ENCODE data around the gene TJP2.

The TJP2 gene

DNA sequence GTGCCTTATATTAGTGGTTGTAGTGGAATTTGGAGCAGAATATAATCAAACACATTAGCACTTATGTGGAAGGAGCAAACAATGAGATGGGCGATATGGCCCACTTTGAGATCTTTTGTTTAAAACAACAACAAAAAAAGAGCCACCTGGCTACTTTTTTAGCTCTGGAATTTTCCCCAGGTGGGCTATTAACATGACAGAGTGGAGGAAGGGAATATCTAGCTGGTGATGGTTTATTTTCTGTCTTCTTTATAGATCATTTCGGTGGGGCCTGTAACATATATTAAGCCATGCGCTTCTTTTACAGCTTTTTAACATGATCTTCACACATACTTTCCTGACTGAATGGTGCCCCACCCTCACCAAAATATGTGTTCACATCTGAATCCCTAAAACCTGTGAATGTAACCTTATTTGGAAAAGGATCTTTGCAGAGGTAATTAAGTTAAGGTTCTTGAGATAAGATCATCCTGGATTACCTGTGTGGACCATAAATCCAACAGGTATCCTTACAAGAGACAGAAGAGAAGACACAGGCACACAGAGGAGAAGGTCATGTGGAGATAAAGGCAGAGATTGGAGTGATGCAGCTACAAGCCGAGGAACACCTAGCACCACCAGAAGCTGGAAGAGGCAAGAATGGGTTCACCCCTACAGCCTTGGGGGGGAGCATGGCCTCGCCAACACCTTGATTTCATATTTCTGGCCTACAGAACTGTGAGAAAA is 134.3 kb downstream of the TJP2 start:
- DNase-seq (ENCODE audit: insufficient read length, low spot score) (no peak), FAIRE-seq (no peak)
- TF ChIP-seq, protein P1, sequence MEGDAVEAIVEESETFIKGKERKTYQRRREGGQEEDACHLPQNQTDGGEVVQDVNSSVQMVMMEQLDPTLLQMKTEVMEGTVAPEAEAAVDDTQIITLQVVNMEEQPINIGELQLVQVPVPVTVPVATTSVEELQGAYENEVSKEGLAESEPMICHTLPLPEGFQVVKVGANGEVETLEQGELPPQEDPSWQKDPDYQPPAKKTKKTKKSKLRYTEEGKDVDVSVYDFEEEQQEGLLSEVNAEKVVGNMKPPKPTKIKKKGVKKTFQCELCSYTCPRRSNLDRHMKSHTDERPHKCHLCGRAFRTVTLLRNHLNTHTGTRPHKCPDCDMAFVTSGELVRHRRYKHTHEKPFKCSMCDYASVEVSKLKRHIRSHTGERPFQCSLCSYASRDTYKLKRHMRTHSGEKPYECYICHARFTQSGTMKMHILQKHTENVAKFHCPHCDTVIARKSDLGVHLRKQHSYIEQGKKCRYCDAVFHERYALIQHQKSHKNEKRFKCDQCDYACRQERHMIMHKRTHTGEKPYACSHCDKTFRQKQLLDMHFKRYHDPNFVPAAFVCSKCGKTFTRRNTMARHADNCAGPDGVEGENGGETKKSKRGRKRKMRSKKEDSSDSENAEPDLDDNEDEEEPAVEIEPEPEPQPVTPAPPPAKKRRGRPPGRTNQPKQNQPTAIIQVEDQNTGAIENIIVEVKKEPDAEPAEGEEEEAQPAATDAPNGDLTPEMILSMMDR (IDR thresholded peaks at IDR 0.05; ENCODE audit: insufficient read depth, missing control alignments): no peak

- FAIRE-seq: no peak
- no peak for DNase-seq (ENCODE audit: insufficient read length, low spot score)
- TF ChIP-seq, protein P1 (IDR thresholded peaks at IDR 0.05; ENCODE audit: insufficient read depth, missing control alignments): no peak
These were observed 139.1 kb downstream of the TJP2 start for GRCh38 chr9:69313175-69313574.

- TF ChIP-seq, protein P1 (IDR thresholded peaks at IDR 0.05; ENCODE audit: insufficient read depth, missing control alignments): no peak
- FAIRE-seq (no peak), DNase-seq (ENCODE audit: insufficient read length, low spot score) (no peak)
These were observed 140.5 kb downstream of the TJP2 start for GRCh38 chr9:69314547-69314946.

- FAIRE-seq (no peak), DNase-seq (ENCODE audit: insufficient read length, low spot score) (no peak)
- TF ChIP-seq, protein P1 (IDR thresholded peaks at IDR 0.05; ENCODE audit: insufficient read depth, missing control alignments): no peak
These were observed 143.0 kb downstream of the TJP2 start for GRCh38 chr9:69317081-69317480.

DNA sequence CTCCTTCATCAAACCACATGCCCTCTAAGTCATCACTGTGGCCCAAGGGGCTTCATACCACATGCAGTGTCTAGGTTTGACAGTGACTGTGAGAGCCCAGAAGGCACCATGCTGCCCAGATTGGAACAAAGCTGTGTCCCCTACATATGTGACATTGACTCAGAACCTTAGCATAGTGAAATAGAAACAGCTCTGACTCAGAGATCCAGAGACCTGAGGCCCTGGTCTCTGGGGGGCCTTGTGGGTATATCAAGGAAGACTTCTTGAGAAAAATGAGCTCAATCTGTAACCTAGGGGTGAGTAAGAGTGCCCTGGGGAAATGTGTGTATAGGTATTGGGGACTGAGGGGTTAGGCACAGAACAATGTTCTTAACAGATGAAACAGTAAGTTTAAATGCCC is 143.8 kb downstream of the TJP2 start:
- FAIRE-seq (no peak), DNase-seq (ENCODE audit: insufficient read length, low spot score) (no peak)
- TF ChIP-seq, protein P1 (IDR thresholded peaks at IDR 0.05; ENCODE audit: insufficient read depth, missing control alignments): no peak

- no peak for FAIRE-seq
- TF ChIP-seq, protein P1 (IDR thresholded peaks at IDR 0.05; ENCODE audit: insufficient read depth, missing control alignments): no peak
- no peak for DNase-seq (ENCODE audit: insufficient read length, low spot score)
These were observed 145.4 kb downstream of the TJP2 start for GRCh38 chr9:69319324-69320025.

DNA sequence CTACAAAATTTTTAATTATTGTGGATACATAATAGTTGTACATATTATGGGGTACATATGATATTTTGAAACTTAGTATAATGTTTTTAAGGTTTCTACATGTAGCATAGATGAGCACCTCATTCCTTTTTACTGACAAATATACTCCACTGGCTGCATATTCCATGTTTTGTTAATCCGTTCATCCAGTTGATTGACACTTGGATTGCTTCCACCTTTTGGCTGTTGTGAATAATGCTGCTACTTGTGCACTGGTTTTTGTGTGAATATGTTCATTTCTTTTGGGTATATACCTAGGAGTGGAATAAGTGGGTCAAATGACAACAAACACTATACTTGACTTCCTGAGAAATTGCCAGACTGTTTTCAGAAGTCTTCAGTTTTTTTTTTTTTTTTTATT is 148.2 kb downstream of the TJP2 start:
- TF ChIP-seq, protein P1 (IDR thresholded peaks at IDR 0.05; ENCODE audit: insufficient read depth, missing control alignments): no peak
- FAIRE-seq (no peak), DNase-seq (ENCODE audit: insufficient read length, low spot score) (no peak)

Measured in D721Med (cell line).